Tibial nerve (tissue), 4 donors: ENCODE results near the gene NACA2. TPM values are rescaled to one million over a fixed set of nuclear protein-coding genes. Genes with fewer than 3 reads are reported as not detected.

Source experiments
- DNase-seq, 2 donors: peaks; one replicate each; pipeline ENCODE4 v3.0.0-alpha.2; 2019; ENCODE audit warnings: low spot score in 2 of 2
- H3K27ac ChIP-seq, 4 donors: fragments of 200-600 bp; sonication (generic) in 3 of 4; one replicate each; pipeline ENCODE4 v1.5.1; 2017 to 2019; ENCODE audit warnings: mild to moderate bottlenecking in 1 of 4
- H3K27me3 ChIP-seq, 2 donors: fragments of 200-600 bp; sonication (generic) in 1 of 2; one replicate each; pipeline versions ENCODE4 v1.5.1 to v1.6.0; 2017 to 2019
- H3K36me3 ChIP-seq, 3 donors: fragments of 200-600 bp; sonication (generic); one replicate each; pipeline ENCODE4 v1.5.1; 2018 to 2019
- H3K4me1 ChIP-seq, 4 donors: fragments of 200-600 bp; sonication (generic) in 3 of 4; one replicate each; pipeline ENCODE4 v1.5.1; 2017 to 2019
- H3K4me3 ChIP-seq, 4 donors: fragments of 200-600 bp; sonication (generic) in 3 of 4; one replicate each; pipeline ENCODE4 v1.5.1; 2017 to 2019; ENCODE audit warnings: mild to moderate bottlenecking in 1 of 4, moderate library complexity in 1 of 4
- H3K9me3 ChIP-seq, 4 donors: fragments of 200-600 bp; sonication (generic) in 3 of 4; one replicate each; pipeline ENCODE4 v1.5.1; 2017 to 2019
- EP300 ChIP-seq, 2 donors: sonication (generic); formaldehyde crosslinking; IDR thresholded peaks; one replicate each; pipeline ENCODE4 v1.6.1; 2017; ENCODE audit warnings: antibody characterized with exemption in 2 of 2, mild to moderate bottlenecking in 1 of 2
- POLR2A ChIP-seq, 2 donors: fragments of 450-650 bp; IDR thresholded peaks; one replicate each; pipeline ENCODE4 v1.6.1; 2017; ENCODE audit warnings: antibody characterized with exemption in 2 of 2, mild to moderate bottlenecking in 2 of 2, moderate library complexity in 2 of 2
- WGBS, 2 donors: methylation state at CpG; one replicate each; pipeline ENCODE4 v1.1.5; 2018; 5-methylcytosine and 5-hydroxymethylcytosine counted together
- total RNA-seq, 4 donors: library from RNA; depleted of rRNA; stranded (reverse); fragments of >200 nt; gene quantifications; one replicate each; pipeline ENCODE4 v1.1.0, GENCODE V29; 2016
- TF ChIP-seq, protein P1 (sequence below), 5 experiments: fragments of 200-600 bp in 3 of 5; fragments of 450-650 bp in 2 of 5; sonication (generic) in 3 of 5; IDR thresholded peaks; one replicate each; pipeline ENCODE4 v1.5.1; 2016 to 2019; ENCODE audit warnings: antibody characterized with exemption in 5 of 5, mild to moderate bottlenecking in 3 of 5, moderate library complexity in 2 of 5

Gene NACA2
- total RNA-seq, 4 donors from 2014 or later = not detected

DNA sequence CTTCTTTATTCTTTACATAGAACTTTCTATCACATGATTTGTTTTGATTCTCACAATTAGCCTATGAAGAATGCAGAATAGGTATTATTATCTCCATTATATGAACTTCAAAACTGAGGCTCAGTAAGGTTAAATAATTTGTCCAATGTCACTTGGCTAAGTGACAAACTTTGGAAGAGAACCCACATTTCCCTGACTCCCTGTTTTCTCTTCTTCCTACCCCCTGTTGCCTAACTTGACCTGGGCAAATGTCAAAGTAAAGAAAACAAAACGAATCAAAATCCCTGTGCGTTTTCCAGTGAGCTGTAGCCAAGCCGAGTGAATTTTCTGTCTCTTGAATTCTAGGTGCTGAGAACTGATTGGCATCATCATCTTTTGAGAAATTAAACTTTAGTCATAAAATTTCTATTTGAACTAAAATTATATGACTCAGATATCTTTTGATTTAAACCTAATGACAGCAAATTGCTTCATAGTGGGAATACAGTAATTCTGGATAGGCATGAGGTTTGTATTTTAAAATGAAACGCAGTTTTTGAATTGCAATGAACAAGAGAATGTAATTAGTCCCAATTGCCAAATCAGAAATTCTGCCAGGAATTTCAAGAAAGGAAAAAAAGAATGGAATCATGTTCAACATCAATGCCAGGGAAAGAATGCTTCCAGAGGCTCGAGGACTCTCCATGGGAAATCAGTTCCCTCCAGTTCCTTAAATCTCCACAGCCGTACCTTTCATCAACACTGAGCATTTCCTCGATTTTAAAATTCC, 4.6 kb upstream of the NACA2 start:
- H3K27ac ChIP-seq = no peak overlapping the region
- no peak for TF ChIP-seq EP300 (IDR thresholded peaks at IDR 0.05)
- TF ChIP-seq POLR2A (IDR thresholded peaks at IDR 0.05) = no peak
- TF ChIP-seq, protein P1, sequence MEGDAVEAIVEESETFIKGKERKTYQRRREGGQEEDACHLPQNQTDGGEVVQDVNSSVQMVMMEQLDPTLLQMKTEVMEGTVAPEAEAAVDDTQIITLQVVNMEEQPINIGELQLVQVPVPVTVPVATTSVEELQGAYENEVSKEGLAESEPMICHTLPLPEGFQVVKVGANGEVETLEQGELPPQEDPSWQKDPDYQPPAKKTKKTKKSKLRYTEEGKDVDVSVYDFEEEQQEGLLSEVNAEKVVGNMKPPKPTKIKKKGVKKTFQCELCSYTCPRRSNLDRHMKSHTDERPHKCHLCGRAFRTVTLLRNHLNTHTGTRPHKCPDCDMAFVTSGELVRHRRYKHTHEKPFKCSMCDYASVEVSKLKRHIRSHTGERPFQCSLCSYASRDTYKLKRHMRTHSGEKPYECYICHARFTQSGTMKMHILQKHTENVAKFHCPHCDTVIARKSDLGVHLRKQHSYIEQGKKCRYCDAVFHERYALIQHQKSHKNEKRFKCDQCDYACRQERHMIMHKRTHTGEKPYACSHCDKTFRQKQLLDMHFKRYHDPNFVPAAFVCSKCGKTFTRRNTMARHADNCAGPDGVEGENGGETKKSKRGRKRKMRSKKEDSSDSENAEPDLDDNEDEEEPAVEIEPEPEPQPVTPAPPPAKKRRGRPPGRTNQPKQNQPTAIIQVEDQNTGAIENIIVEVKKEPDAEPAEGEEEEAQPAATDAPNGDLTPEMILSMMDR (IDR thresholded peaks at IDR 0.05) = no peak
- no peaks in the 10 kb centered on the region for H3K36me3 ChIP-seq
- no peaks in the 10 kb centered on the region for H3K4me1 ChIP-seq
- H3K4me3 ChIP-seq = no peak overlapping the region
- peaks cover 0 to 5% of the 10 kb centered on the region in 2 donors for H3K27me3 ChIP-seq
- H3K9me3 ChIP-seq = no peaks in the 10 kb centered on the region
- WGBS, 2 donors = 47% methylated on average over 7 of the region's 7 CpGs
- no peak for DNase-seq

DNA sequence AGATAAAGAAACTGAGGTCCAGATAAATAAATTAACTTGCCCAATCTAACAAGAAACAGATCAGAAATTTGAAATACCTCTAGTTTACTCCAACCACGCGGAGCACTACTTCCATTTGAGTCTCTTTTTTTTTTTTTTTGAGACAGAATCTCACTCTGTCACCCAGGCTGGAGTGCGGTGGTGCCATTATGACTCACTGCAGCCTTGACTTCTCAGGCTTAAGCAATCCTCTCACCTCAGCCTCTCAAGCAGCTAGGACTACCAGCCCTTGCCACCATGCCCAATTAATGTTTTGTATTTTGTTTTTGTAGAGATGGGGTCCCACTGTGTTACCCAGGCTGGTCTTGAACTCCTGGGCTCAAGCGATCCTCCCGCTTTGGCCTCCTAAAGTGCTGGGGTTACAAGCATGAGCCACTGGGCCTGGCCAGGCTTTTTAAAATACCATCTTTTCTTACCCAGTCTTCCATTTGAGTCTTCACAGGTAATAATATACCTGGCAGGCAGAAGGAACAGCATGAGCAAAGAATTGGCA, 3.3 kb upstream of the NACA2 start:
- Histone ChIP-seq H3K27ac (no peak overlapping the region), H3K9me3 (no peaks in the 10 kb centered on the region), H3K4me3 (no peak overlapping the region), H3K36me3 (no peaks in the 10 kb centered on the region), H3K4me1 (no peaks in the 10 kb centered on the region), H3K27me3 (peaks cover 0 to 5% of the 10 kb centered on the region in 2 donors)
- WGBS, 2 donors = 90 to 93% methylated on average over 5 of the region's 5 CpGs
- DNase-seq = no peak
- no peak for TF ChIP-seq EP300 (IDR thresholded peaks at IDR 0.05)
- TF ChIP-seq, protein P1 (IDR thresholded peaks at IDR 0.05) = no peak
- no peak for TF ChIP-seq POLR2A (IDR thresholded peaks at IDR 0.05)

DNA sequence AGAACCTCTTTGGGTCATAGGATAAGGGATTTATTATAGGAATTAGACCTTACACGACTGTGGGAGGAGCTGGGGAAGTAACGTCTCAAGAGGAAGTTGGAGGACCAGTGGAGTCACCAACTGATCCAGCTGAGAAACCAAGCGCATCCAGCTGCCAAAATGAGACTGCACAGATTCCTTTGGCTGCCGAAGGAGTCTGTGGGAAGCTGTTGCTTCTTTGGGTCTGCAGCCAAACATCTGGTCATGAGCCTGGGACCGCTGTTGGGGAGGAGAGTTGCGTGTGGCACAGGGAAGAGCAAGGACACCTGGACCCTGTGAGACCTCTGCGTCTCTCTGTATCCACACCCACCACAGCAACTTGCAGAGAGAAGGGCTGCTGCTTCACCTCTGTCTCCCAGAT, 2.4 kb upstream of the NACA2 start:
- no peak overlapping the region for H3K4me3 ChIP-seq
- no peak for DNase-seq
- WGBS, 2 donors = 41 to 48% methylated on average over 7 of the region's 7 CpGs
- no peak for TF ChIP-seq POLR2A (IDR thresholded peaks at IDR 0.05)
- TF ChIP-seq EP300 (IDR thresholded peaks at IDR 0.05) = no peak
- H3K9me3 ChIP-seq = no peaks in the 10 kb centered on the region
- H3K27me3 ChIP-seq = peaks cover 0 to 5% of the 10 kb centered on the region in 2 donors
- no peaks in the 10 kb centered on the region for H3K36me3 ChIP-seq
- no peak overlapping the region for H3K27ac ChIP-seq
- no peaks in the 10 kb centered on the region for H3K4me1 ChIP-seq

DNA sequence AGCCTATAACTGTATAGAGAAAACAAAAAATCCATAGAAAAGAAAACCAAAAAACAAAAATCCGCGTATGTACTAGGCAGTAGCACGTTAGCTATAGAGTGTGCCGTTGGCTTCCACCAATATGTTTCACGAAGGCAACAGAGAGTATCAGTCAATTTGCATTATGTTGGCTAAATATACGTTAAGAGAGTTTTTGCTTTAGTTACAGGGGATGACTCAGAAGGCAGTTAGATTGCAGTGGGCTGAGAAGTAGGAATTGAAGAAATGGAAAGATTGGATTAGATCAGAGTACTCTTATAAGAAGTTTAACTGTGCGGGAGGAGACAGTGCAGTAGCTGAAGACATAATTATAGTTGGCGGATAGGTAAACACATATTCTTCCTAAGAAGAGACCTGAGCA, 911 bp upstream of the NACA2 start:
- Histone ChIP-seq H3K36me3 (no peaks in the 10 kb centered on the region), H3K27ac (no peak overlapping the region), H3K4me3 (no peak overlapping the region), H3K27me3 (peaks cover 0 to 5% of the 10 kb centered on the region in 2 donors), H3K9me3 (no peaks in the 10 kb centered on the region), H3K4me1 (no peaks in the 10 kb centered on the region)
- TF ChIP-seq POLR2A (IDR thresholded peaks at IDR 0.05) (no peak), EP300 (IDR thresholded peaks at IDR 0.05) (no peak)
- TF ChIP-seq, protein P1 (IDR thresholded peaks at IDR 0.05) = no peak
- 90 to 94% methylated on average over 8 of the region's 8 CpGs for WGBS, 2 donors
- DNase-seq = no peak

DNA sequence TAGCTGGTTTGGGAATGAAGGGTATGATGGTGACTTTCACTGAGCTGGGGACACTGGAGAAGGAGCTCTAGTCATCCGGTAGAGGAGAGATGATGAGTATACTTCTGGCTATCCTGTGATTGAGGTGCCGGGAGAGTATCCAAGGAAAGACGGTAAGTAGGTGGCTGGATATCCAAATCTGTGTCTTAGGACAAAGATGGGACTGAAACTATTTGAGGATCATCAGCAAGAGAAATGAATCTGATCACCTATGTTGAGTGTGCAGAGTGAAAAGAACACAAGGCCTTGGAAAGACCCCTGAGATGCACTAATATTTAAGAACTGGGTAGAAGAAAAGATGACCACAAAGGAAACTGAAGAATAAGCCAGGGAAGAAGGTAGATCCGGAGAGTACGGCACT, 1.0 kb downstream of the NACA2 start:
- Histone ChIP-seq H3K27ac (no peak overlapping the region), H3K27me3 (peaks cover 0 to 2% of the 10 kb centered on the region in 2 donors), H3K4me1 (no peaks in the 10 kb centered on the region), H3K9me3 (no peaks in the 10 kb centered on the region), H3K36me3 (no peaks in the 10 kb centered on the region), H3K4me3 (no peak overlapping the region)
- no peak for DNase-seq
- no peak for TF ChIP-seq EP300 (IDR thresholded peaks at IDR 0.05)
- TF ChIP-seq, protein P1 (IDR thresholded peaks at IDR 0.05) = no peak
- no peak for TF ChIP-seq POLR2A (IDR thresholded peaks at IDR 0.05)
- 95 to 98% methylated on average over 5 of the region's 5 CpGs for WGBS, 2 donors
